HepG2 (cell line): ENCODE data around the gene ESRP2. TPM values are rescaled to one million over a fixed set of nuclear protein-coding genes. Genes with fewer than 3 reads are reported as not detected.

Source experiments
- CEBPZ ChIP-seq: IDR thresholded peaks from 2 replicates; pipeline ENCODE4 v1.6.1; 2012; ENCODE audit warnings: low read length, improper control_type of control experiment
- IRF9 ChIP-seq: sonication (generic); formaldehyde crosslinking; IDR thresholded peaks from 2 replicates; pipeline ENCODE4 v1.8.0; 2022; ENCODE audit warnings: missing genetic modification reagents, mild to moderate bottlenecking, borderline replicate concordance
- THAP8 ChIP-seq: sonication (generic); formaldehyde crosslinking; IDR thresholded peaks from 2 replicates; pipeline ENCODE4 v1.5.1; 2020; ENCODE audit warnings: missing genetic modification reagents, mild to moderate bottlenecking, borderline replicate concordance
- ZBTB44 ChIP-seq: sonication (generic); formaldehyde crosslinking; IDR thresholded peaks from 2 replicates; pipeline ENCODE4 v1.4.0; 2020; ENCODE audit warnings: missing genetic modification reagents
- ZIK1 ChIP-seq: sonication (generic); formaldehyde crosslinking; IDR thresholded peaks from 2 replicates; pipeline ENCODE4 v1.5.0; 2020; ENCODE audit warnings: mild to moderate bottlenecking, low read depth, missing genetic modification reagents, borderline replicate concordance
- ZNF142 ChIP-seq: sonication (generic); formaldehyde crosslinking; IDR thresholded peaks from 2 replicates; pipeline ENCODE4 v1.4.0; 2020; ENCODE audit warnings: missing genetic modification reagents
- ZNF333 ChIP-seq: sonication (generic); formaldehyde crosslinking; IDR thresholded peaks from 2 replicates; pipeline ENCODE4 v1.4.0; 2020; ENCODE audit warnings: mild to moderate bottlenecking, missing genetic modification reagents, borderline replicate concordance
- ZNF556 ChIP-seq: sonication (generic); formaldehyde crosslinking; IDR thresholded peaks from 2 replicates; pipeline ENCODE4 v1.4.0; 2020; ENCODE audit warnings: mild to moderate bottlenecking, missing genetic modification reagents, borderline replicate concordance
- ZXDC ChIP-seq: sonication (generic); formaldehyde crosslinking; IDR thresholded peaks from 2 replicates; pipeline ENCODE4 v1.5.0; 2020; ENCODE audit warnings: mild to moderate bottlenecking, missing genetic modification reagents
- polyA plus RNA-seq, 8 experiments: library from polyadenylated mRNA; depleted of rRNA in 3 of 8; stranded (reverse) in 7 of 8; unstranded in 1 of 8; fragments of >200 nt; fragmentation: Illumina TruSeq in 4 of 8; extraction: Trizol in 4 of 8; gene quantifications; 2 replicates each; pipeline versions ENCODE4 v1.2.1 to v1.2.3, GENCODE V29; 2011 to 2016; ENCODE audit warnings: low read depth in 4 of 8, missing spikeins in 1 of 8, mixed read lengths in 1 of 8; ENCODE audit not compliant: insufficient read depth in 1 of 8
- total RNA-seq, 5 experiments: library from RNA; depleted of rRNA; stranded (reverse); fragments of >200 nt; fragmentation: Illumina TruSeq; extraction: Trizol; gene quantifications; 2 replicates each; pipeline ENCODE4 v1.2.3, GENCODE V29; 2016; ENCODE audit warnings: low read depth in 1 of 5

ESRP2 gene
- total and polyA plus RNA-seq, 2 of the 13 experiments (the other 11 are each of a cell fraction or from before 2014, with no cell fraction given), result 21.1 to 32.4 TPM

- 0 out of 2 replicates have a peak, but pooled peaks have one; percentile 30 for TF ChIP-seq IRF9
- TF ChIP-seq ZBTB44 (CRISPR knock-in tag), result 0 out of 2 replicates have a peak, but pooled peaks have one; percentile 69
- TF ChIP-seq CEBPZ, result no peak
- peak; percentile 47; the same call in 1 of the 2 replicates for TF ChIP-seq ZNF556 (CRISPR knock-in tag)
- TF ChIP-seq ZIK1, result peak; percentile 68; the same call in 1 of the 2 replicates
- TF ChIP-seq ZXDC, result no peak
- TF ChIP-seq ZNF333 (CRISPR knock-in tag), result no peak
- TF ChIP-seq THAP8 (CRISPR knock-in tag), result no peak
- TF ChIP-seq ZNF142 (CRISPR knock-in tag), result no peak; the same call in 1 of the 2 replicates
Observed at GRCh38 chr16:68257906-68258800, 22.2 kb upstream of the ESRP2 start (continued).
